HepG2 (cell line): ENCODE results near the gene ARL8B. TPM values are rescaled to one million over a fixed set of nuclear protein-coding genes. Genes with fewer than 3 reads are reported as not detected.

Experiments used
- CBX1 ChIP-seq: IDR thresholded peaks from one replicate; pipeline ENCODE4 v1.6.1; 2016; ENCODE audit warnings: antibody characterized with exemption, low read depth
- CEBPG ChIP-seq: IDR thresholded peaks from 2 replicates; pipeline ENCODE4 v1.6.1; 2016
- GABPA ChIP-seq, 2 experiments: IDR thresholded peaks; 2 replicates each; pipeline ENCODE4 v1.6.1; 2011 to 2016; ENCODE audit warnings: low read depth in 2 of 2, low read length in 1 of 2, missing biosample characterization in 1 of 2, missing genetic modification characterization in 1 of 2
- HIC2 ChIP-seq: sonication (generic); formaldehyde crosslinking; IDR thresholded peaks from 2 replicates; pipeline ENCODE4 v1.9.0; 2022; ENCODE audit warnings: low read depth, missing genetic modification reagents
- NR2C2 ChIP-seq: sonication (generic); formaldehyde crosslinking; IDR thresholded peaks from 2 replicates; pipeline ENCODE4 v1.4.0; 2020; ENCODE audit warnings: missing genetic modification reagents, mild to moderate bottlenecking, moderate library complexity, borderline replicate concordance
- RARG ChIP-seq: sonication (generic); formaldehyde crosslinking; IDR thresholded peaks from 2 replicates; pipeline ENCODE4 v1.4.0; 2020; ENCODE audit warnings: low read depth, mild to moderate bottlenecking, missing genetic modification reagents
- RBAK ChIP-seq: sonication (generic); formaldehyde crosslinking; IDR thresholded peaks from 2 replicates; pipeline ENCODE4 v1.5.1; 2020; ENCODE audit warnings: mild to moderate bottlenecking, missing genetic modification reagents
- RFXANK ChIP-seq: IDR thresholded peaks from 2 replicates; pipeline ENCODE4 v1.6.1; 2016
- SALL2 ChIP-seq: sonication (generic); formaldehyde crosslinking; IDR thresholded peaks from 2 replicates; pipeline ENCODE4 v1.8.1; 2023; ENCODE audit warnings: mild to moderate bottlenecking, missing genetic modification reagents, inconsistent platforms
- SOX13 ChIP-seq, 3 experiments: fragments of 450-650 bp in 1 of 3; sonication (generic) in 1 of 3; formaldehyde crosslinking in 1 of 3; IDR thresholded peaks in 2 of 3; conservative IDR thresholded peaks in 1 of 3; 2 replicates each; pipeline versions ENCODE4 v1.5.0 to v1.6.1; 2016 to 2020; ENCODE audit warnings: antibody characterized with exemption in 1 of 3, mild to moderate bottlenecking in 1 of 3, missing compliant biosample characterization in 1 of 3, missing genetic modification reagents in 1 of 3, moderate library complexity in 1 of 3
- ZFY ChIP-seq: sonication (generic); formaldehyde crosslinking; IDR thresholded peaks from 2 replicates; pipeline ENCODE4 v1.4.0; 2020; ENCODE audit warnings: missing genetic modification reagents
- ZNF12 ChIP-seq: sonication (generic); formaldehyde crosslinking; IDR thresholded peaks from 2 replicates; pipeline ENCODE4 v1.5.0; 2020; ENCODE audit warnings: missing genetic modification reagents
- ZNF280D ChIP-seq: sonication (generic); formaldehyde crosslinking; IDR thresholded peaks from 2 replicates; pipeline ENCODE4 v1.5.1; 2020; ENCODE audit warnings: mild to moderate bottlenecking, missing genetic modification reagents
- ZNF660 ChIP-seq: sonication (generic); formaldehyde crosslinking; IDR thresholded peaks from 2 replicates; pipeline ENCODE4 v1.5.1; 2020; ENCODE audit warnings: mild to moderate bottlenecking, low read depth, missing genetic modification reagents, borderline replicate concordance
- ZNF777 ChIP-seq: sonication (generic); formaldehyde crosslinking; IDR thresholded peaks from 2 replicates; pipeline ENCODE4 v1.4.0; 2020; ENCODE audit warnings: missing genetic modification reagents
- ZNF781 ChIP-seq: sonication (generic); formaldehyde crosslinking; IDR thresholded peaks from 2 replicates; pipeline ENCODE4 v1.5.1; 2020; ENCODE audit warnings: borderline replicate concordance, mild to moderate bottlenecking, missing genetic modification reagents; ENCODE audit errors: not compliant biosample characterization
- ZNF839 ChIP-seq: sonication (generic); formaldehyde crosslinking; IDR thresholded peaks from 2 replicates; pipeline ENCODE4 v1.4.0; 2020; ENCODE audit warnings: missing genetic modification reagents, mild to moderate bottlenecking, borderline replicate concordance
- ZNF891 ChIP-seq: sonication (generic); formaldehyde crosslinking; IDR thresholded peaks from 2 replicates; pipeline ENCODE4 v1.5.0; 2020; ENCODE audit warnings: mild to moderate bottlenecking, missing genetic modification reagents
- polyA plus RNA-seq, 8 experiments: library from polyadenylated mRNA; depleted of rRNA in 3 of 8; stranded (reverse) in 7 of 8; unstranded in 1 of 8; fragments of >200 nt; fragmentation: Illumina TruSeq in 4 of 8; extraction: Trizol in 4 of 8; gene quantifications; 2 replicates each; pipeline versions ENCODE4 v1.2.1 to v1.2.3, GENCODE V29; 2011 to 2016; ENCODE audit warnings: low read depth in 4 of 8, missing spikeins in 1 of 8, mixed read lengths in 1 of 8; ENCODE audit not compliant: insufficient read depth in 1 of 8
- total RNA-seq, 5 experiments: library from RNA; depleted of rRNA; stranded (reverse); fragments of >200 nt; fragmentation: Illumina TruSeq; extraction: Trizol; gene quantifications; 2 replicates each; pipeline ENCODE4 v1.2.3, GENCODE V29; 2016; ENCODE audit warnings: low read depth in 1 of 5
- TF ChIP-seq, protein P1 (sequence below): IDR thresholded peaks from 2 replicates; pipeline ENCODE4 v1.6.1; 2012; ENCODE audit warnings: low read length, improper control_type of control experiment
- TF ChIP-seq, protein P2 (sequence below): sonication (generic); formaldehyde crosslinking; IDR thresholded peaks from 2 replicates; pipeline ENCODE4 v1.9.0; 2021; ENCODE audit warnings: missing genetic modification reagents, mild to moderate bottlenecking, borderline replicate concordance

Gene ARL8B
- total and polyA plus RNA-seq, 2 of the 13 experiments (the other 11 are each of a cell fraction or from before 2014, with no cell fraction given), result 23.5 to 30.4 TPM

- no peak for TF ChIP-seq HIC2 (CRISPR knock-in tag)
- TF ChIP-seq ZNF839 (CRISPR knock-in tag), result no peak
- peak; percentile 57 for TF ChIP-seq CEBPG (CRISPR knock-in tag)
- TF ChIP-seq CBX1, result no peak
- no peak for TF ChIP-seq ZNF891 (CRISPR knock-in tag)
- TF ChIP-seq ZNF280D (CRISPR knock-in tag), result no peak
- no peak for TF ChIP-seq RFXANK (CRISPR knock-in tag)
- no peak for TF ChIP-seq RARG
- TF ChIP-seq ZNF12, result no peak
- TF ChIP-seq, protein P1, sequence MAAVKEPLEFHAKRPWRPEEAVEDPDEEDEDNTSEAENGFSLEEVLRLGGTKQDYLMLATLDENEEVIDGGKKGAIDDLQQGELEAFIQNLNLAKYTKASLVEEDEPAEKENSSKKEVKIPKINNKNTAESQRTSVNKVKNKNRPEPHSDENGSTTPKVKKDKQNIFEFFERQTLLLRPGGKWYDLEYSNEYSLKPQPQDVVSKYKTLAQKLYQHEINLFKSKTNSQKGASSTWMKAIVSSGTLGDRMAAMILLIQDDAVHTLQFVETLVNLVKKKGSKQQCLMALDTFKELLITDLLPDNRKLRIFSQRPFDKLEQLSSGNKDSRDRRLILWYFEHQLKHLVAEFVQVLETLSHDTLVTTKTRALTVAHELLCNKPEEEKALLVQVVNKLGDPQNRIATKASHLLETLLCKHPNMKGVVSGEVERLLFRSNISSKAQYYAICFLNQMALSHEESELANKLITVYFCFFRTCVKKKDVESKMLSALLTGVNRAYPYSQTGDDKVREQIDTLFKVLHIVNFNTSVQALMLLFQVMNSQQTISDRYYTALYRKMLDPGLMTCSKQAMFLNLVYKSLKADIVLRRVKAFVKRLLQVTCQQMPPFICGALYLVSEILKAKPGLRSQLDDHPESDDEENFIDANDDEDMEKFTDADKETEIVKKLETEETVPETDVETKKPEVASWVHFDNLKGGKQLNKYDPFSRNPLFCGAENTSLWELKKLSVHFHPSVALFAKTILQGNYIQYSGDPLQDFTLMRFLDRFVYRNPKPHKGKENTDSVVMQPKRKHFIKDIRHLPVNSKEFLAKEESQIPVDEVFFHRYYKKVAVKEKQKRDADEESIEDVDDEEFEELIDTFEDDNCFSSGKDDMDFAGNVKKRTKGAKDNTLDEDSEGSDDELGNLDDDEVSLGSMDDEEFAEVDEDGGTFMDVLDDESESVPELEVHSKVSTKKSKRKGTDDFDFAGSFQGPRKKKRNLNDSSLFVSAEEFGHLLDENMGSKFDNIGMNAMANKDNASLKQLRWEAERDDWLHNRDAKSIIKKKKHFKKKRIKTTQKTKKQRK, result no peak
- no peak for TF ChIP-seq ZFY
- TF ChIP-seq SALL2 (CRISPR knock-in tag), result no peak
- no peak for TF ChIP-seq RBAK
- TF ChIP-seq, protein P2, sequence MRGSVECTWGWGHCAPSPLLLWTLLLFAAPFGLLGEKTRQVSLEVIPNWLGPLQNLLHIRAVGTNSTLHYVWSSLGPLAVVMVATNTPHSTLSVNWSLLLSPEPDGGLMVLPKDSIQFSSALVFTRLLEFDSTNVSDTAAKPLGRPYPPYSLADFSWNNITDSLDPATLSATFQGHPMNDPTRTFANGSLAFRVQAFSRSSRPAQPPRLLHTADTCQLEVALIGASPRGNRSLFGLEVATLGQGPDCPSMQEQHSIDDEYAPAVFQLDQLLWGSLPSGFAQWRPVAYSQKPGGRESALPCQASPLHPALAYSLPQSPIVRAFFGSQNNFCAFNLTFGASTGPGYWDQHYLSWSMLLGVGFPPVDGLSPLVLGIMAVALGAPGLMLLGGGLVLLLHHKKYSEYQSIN, result no peak
- no peak for TF ChIP-seq ZNF777 (CRISPR knock-in tag)
- TF ChIP-seq ZNF660 (CRISPR knock-in tag), result no peak
- TF ChIP-seq ZNF781 (CRISPR knock-in tag), result no peak
- TF ChIP-seq GABPA (IDR thresholded peaks at IDR 0.05; ENCODE audit: low read depth, low read length), result no peak
- peak; percentile 44; the same call in 1 of the 2 replicates for TF ChIP-seq GABPA (CRISPR knock-in tag; IDR thresholded peaks at IDR 0.05; ENCODE audit: low read depth)
- TF ChIP-seq SOX13 (IDR thresholded peaks at IDR 0.05), result no peak
- TF ChIP-seq SOX13 (CRISPR knock-in tag; conservative IDR thresholded peaks at IDR 0.05 in 1 of 2, IDR thresholded peaks at IDR 0.05 in 1 of 2), result no peak
- TF ChIP-seq NR2C2 (CRISPR knock-in tag), result no peak
Observed at GRCh38 chr3:5194801-5195509, 72.9 kb downstream of the ARL8B start (continued).
